NB4 (cell line): ENCODE data around the gene SPIB.

Experiments
- POLR2A ChIP-seq: IDR thresholded peaks from 2 replicates; pipeline ENCODE4 v1.6.1; 2011; ENCODE audit warnings: mild to moderate bottlenecking; ENCODE audit not compliant: insufficient read length; ENCODE audit errors: extremely low read depth
- TF ChIP-seq, protein P1 (sequence below): IDR thresholded peaks from one replicate; pipeline ENCODE4 v1.5.1; 2012; ENCODE audit warnings: low read depth, low read length
- TF ChIP-seq, protein P2 (sequence below): IDR thresholded peaks from 2 replicates; pipeline ENCODE4 v1.6.1; 2011; ENCODE audit warnings: low read depth, low read length

DNA sequence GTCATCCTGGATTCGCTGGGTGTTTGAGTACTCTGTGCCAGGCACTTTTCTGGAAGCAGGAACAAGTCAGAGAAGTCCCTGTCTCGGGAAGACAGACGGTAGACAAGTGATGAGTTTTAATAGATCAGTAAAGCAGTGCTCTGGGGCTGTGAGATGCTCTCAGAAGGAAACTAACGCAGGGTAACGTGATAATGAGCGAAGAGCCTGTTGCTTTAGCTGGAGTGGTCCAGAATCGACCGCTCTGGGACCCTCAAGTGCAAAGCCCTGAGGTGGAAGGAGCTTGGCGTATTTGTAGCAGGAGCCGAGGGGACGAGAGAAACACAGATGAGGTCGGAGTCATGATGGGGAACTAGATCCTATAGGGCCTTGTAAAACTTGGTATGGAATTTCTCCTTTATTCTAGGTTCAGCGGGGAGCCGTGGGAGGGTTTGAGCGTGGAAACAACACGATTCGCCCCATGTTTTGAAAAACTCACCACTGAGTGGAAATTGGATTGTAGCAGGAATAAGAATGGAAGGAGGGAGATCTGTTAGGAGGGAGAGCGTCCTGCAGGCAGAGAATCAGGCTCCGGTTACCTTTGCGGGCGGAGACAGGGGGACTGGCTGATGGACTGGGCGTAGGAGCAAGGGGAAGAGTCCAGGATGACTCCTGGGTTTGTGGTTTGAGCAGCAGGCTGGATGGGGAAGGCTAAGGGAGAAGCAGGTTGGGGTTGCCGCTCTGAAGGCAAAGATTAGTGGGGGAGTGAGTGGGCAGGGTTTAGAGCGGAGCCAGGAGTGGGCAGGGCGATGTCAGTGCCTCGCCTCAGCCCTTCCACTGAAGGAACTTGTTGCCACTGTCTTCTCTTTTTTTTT lies 33.8 kb upstream of the SPIB start:
- TF ChIP-seq, protein P1, sequence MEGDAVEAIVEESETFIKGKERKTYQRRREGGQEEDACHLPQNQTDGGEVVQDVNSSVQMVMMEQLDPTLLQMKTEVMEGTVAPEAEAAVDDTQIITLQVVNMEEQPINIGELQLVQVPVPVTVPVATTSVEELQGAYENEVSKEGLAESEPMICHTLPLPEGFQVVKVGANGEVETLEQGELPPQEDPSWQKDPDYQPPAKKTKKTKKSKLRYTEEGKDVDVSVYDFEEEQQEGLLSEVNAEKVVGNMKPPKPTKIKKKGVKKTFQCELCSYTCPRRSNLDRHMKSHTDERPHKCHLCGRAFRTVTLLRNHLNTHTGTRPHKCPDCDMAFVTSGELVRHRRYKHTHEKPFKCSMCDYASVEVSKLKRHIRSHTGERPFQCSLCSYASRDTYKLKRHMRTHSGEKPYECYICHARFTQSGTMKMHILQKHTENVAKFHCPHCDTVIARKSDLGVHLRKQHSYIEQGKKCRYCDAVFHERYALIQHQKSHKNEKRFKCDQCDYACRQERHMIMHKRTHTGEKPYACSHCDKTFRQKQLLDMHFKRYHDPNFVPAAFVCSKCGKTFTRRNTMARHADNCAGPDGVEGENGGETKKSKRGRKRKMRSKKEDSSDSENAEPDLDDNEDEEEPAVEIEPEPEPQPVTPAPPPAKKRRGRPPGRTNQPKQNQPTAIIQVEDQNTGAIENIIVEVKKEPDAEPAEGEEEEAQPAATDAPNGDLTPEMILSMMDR: no peak
- TF ChIP-seq POLR2A: no peak
- TF ChIP-seq, protein P2, sequence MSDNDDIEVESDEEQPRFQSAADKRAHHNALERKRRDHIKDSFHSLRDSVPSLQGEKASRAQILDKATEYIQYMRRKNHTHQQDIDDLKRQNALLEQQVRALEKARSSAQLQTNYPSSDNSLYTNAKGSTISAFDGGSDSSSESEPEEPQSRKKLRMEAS: no peak
